Fibroblast of lung (primary cell): ENCODE measurements around the gene SOX1.

ENCODE experiments used
- CTCF ChIP-seq, 2 donors: IDR thresholded peaks in 1 of 2; conservative IDR thresholded peaks in 1 of 2; 1 replicate in 1 of 2; 2 replicates in 1 of 2; pipeline ENCODE4 v1.5.1; 2011 to 2012; ENCODE audit warnings: low read length in 2 of 2, control low read depth in 1 of 2, inconsistent platforms in 1 of 2, low read depth in 1 of 2, mild to moderate bottlenecking in 1 of 2
- EZH2 ChIP-seq: IDR thresholded peaks from 2 replicates; pipeline ENCODE4 v1.5.1; 2012; ENCODE audit warnings: low read length, control low read depth, mild to moderate bottlenecking; ENCODE audit errors: missing control alignments

GRCh38 chr13:112058519-112058873 is 8.5 kb upstream of the SOX1 start:
- no peak for TF ChIP-seq EZH2
- no peak for TF ChIP-seq CTCF (conservative IDR thresholded peaks at IDR 0.05 in 1 of 2, IDR thresholded peaks at IDR 0.05 in 1 of 2; ENCODE audit: low read depth in 1 of 2, low read length in 2 of 2)
